Neutrophil (primary cell): ENCODE results near the gene ZNF784.

Source experiments
- H3K27ac ChIP-seq: fragments of 200-600 bp; sonication (generic); 2 replicates; pipeline ENCODE4 v1.5.1; 2016; ENCODE audit warnings: mild to moderate bottlenecking, moderate library complexity
- H3K27me3 ChIP-seq: fragments of 200-600 bp; sonication (generic); 2 replicates; pipeline ENCODE4 v1.6.0; 2016; ENCODE audit warnings: mild to moderate bottlenecking
- H3K36me3 ChIP-seq: fragments of 200-600 bp; sonication (generic); 2 replicates; pipeline ENCODE4 v1.5.1; 2017
- H3K4me1 ChIP-seq, 2 experiments: fragments of 200-600 bp in 1 of 2; sonication (generic) in 1 of 2; 1 replicate in 1 of 2; 2 replicates in 1 of 2; pipeline versions ENCODE4 v1.5.1 to v1.6.1; 2013 to 2016; ENCODE audit warnings: low read depth in 1 of 2, low read length in 1 of 2, mild to moderate bottlenecking in 1 of 2, moderate library complexity in 1 of 2; ENCODE audit not compliant: control insufficient read depth in 1 of 2, insufficient read depth in 1 of 2
- H3K4me3 ChIP-seq, 2 experiments: fragments of 200-600 bp in 1 of 2; sonication (generic) in 1 of 2; 1 replicate in 1 of 2; 2 replicates in 1 of 2; pipeline ENCODE4 v1.5.1; 2013 to 2016; ENCODE audit warnings: low read depth in 1 of 2, low read length in 1 of 2, mild to moderate bottlenecking in 1 of 2, moderate library complexity in 1 of 2
- H3K9me3 ChIP-seq: fragments of 200-600 bp; sonication (generic); 2 replicates; pipeline ENCODE4 v1.5.1; 2016
- TF ChIP-seq, protein P1 (sequence below): fragments of 200-600 bp; sonication (generic); IDR thresholded peaks from 2 replicates; pipeline ENCODE4 v1.5.1; 2016; ENCODE audit warnings: antibody characterized with exemption

ZNF784 gene

DNA sequence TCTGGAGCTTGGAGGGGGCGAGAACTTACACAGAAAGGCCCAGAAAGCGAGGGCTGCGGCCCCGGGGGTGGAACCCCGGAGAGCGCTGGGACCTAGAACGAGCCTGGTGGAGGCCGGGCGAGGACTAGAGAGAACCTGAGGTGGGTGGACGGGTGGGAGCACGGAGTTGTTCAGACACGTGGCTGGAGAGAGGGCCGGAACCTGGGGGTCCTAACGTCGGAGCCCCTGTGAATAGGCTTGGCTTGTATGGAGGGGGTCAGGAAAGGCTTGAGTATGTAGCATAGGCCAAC is 19.5 kb upstream of the ZNF784 start:
- H3K4me3 ChIP-seq: peak overlapping the region; percentile 73 to 96
- H3K27ac ChIP-seq: peak overlapping the region; percentile 83
- H3K27me3 ChIP-seq: peaks cover 53% of the 10 kb centered on the region
- no peaks in the 10 kb centered on the region for H3K9me3 ChIP-seq
- TF ChIP-seq, protein P1, sequence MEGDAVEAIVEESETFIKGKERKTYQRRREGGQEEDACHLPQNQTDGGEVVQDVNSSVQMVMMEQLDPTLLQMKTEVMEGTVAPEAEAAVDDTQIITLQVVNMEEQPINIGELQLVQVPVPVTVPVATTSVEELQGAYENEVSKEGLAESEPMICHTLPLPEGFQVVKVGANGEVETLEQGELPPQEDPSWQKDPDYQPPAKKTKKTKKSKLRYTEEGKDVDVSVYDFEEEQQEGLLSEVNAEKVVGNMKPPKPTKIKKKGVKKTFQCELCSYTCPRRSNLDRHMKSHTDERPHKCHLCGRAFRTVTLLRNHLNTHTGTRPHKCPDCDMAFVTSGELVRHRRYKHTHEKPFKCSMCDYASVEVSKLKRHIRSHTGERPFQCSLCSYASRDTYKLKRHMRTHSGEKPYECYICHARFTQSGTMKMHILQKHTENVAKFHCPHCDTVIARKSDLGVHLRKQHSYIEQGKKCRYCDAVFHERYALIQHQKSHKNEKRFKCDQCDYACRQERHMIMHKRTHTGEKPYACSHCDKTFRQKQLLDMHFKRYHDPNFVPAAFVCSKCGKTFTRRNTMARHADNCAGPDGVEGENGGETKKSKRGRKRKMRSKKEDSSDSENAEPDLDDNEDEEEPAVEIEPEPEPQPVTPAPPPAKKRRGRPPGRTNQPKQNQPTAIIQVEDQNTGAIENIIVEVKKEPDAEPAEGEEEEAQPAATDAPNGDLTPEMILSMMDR: no peak
- peaks cover 14% of the 10 kb centered on the region for H3K36me3 ChIP-seq
- H3K4me1 ChIP-seq: peaks cover 59 to 72% of the 10 kb centered on the region in 2 experiments

DNA sequence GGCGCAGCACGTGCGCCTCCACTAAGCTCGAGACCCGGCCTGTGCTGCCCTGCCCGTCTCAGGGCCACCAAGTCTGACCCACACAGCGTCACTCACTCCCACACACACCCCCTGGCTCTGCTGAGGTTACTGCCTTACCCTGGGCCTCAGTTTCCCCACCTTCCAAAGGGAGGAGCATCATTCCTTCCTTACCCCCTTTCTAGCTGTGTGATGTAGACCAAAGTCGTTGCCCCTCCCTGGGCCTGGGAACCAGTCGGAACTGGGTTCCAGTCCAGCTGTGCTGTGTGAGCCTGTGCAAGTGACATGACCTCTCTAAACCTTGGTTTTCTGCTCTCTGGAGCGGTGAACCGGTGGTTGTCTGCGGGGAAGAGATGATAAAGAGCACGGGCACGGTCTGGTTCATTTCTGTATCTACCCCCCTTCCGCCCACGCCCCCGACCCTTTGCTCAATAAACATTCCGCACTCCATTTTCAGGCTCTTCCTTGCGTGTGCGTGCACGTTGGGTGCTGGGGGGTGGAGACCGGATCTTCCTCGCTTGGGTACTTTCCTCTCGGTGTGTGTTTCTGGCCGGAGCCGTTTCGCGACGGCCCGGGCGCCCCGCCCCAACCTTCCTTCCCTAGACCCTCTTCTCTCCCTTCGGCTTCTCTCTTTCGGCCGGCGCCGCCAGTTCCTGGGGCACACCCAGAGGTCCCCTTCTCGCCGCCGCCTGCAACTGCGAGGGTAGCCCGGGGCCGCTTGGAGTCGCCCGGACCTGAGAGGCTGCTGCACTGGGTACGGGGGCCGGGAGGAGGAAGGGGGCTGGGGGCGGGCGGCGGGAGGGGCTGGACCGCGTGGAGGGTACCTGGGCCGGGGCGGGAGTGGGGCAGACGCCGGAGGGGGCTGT is 18.9 kb upstream of the ZNF784 start, which contains the start of gene ZNF581:
ZNF581 (plus strand) TSS at position 647 of the 884 bp plus-strand sequence. CDS start 923 bp downstream, outside the sequence.
- Histone ChIP-seq H3K4me1 (peaks cover 53 to 66% of the 10 kb centered on the region in 2 experiments), H3K9me3 (no peaks in the 10 kb centered on the region), H3K27me3 (peaks cover 47% of the 10 kb centered on the region), H3K4me3 (peak within 1 kb of the TSS; percentile 73 to 96), H3K27ac (peak within 1 kb of the TSS; percentile 83), H3K36me3 (peaks cover 18% of the 10 kb centered on the region)
- TF ChIP-seq, protein P1: no peak

DNA sequence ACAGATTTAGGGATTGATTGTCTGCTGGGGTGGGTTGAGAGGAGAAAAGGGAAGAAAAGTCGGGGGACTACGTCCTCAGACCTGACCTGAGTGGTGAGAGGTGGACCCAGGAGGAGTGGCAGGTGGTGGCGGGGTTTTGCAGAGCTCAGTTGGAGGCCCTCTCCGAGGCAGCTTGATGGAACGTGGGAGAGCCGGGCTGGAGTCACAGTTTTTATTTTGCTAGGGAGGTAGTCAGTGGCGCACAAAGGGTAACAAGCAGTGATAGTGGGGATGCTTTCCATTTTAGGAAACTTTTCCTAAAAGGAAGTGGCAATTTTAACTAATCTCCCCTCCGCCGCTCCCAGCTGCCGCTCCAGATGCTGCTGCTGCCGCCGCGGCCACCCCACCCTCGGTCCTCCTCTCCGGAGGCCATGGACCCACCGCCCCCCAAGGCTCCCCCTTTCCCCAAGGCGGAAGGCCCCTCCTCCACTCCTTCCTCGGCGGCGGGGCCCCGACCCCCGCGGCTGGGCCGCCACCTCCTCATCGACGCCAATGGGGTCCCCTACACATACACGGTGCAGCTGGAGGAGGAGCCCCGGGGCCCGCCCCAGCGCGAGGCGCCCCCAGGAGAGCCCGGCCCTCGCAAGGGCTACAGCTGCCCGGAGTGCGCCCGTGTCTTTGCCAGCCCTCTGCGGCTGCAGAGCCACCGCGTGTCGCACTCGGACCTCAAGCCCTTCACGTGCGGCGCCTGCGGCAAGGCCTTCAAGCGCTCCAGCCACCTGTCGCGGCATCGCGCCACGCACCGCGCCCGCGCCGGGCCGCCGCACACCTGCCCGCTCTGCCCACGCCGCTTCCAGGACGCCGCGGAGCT is 18.0 kb upstream of the ZNF784 start:
- peaks cover 46 to 57% of the 10 kb centered on the region in 2 experiments for H3K4me1 ChIP-seq

DNA sequence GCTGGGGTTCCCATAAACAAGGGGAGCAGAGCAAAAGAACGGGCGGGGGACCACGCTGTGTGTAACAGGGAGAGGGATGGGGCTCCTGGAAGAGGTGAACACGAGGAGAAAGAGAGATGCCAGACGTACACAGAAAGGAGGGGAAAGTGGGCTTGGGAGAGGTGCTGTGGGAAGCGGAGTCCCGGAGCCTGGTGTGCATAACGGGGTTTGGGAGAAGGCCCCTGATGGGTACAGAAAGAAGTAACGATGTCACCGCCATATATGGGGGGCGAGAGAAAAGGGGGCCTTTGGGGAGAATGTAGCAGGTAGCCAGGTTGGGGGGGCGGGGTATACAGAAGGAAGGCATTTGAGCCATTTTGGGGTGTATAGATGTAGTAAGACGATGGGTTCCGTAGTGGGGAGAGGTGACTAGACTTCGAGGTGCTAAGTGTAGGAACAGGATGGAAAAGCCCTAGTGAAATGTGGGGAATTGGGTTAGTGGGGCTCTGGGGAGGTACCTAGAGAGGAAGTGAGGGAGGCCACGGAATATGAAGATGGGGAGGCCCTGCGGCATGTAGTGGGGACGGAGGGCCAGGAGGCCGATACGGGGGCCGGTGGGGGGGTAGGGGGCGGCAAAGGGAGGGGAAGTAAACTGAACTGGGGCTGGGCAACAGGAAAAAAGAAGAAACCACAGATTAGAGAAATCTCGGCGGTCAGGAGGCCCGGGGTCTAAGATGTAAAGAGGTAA is 17.2 kb upstream of the ZNF784 start:
- Histone ChIP-seq H3K4me1 (peaks cover 45 to 58% of the 10 kb centered on the region in 2 experiments), H3K36me3 (peaks cover 21% of the 10 kb centered on the region), H3K27ac (peak overlapping the region; percentile 83), H3K9me3 (no peaks in the 10 kb centered on the region), H3K4me3 (peak overlapping the region; percentile 73 to 96), H3K27me3 (peaks cover 36% of the 10 kb centered on the region)
- TF ChIP-seq, protein P1: no peak

More for the DNA sequence above, 18.0 kb upstream of the ZNF784 start:
- Histone ChIP-seq H3K27ac (peak overlapping the region; percentile 83), H3K36me3 (peaks cover 21% of the 10 kb centered on the region), H3K9me3 (no peaks in the 10 kb centered on the region), H3K27me3 (peaks cover 38% of the 10 kb centered on the region), H3K4me3 (peak overlapping the region; percentile 73 to 96)
- TF ChIP-seq, protein P1: no peak
